Measurements from ENCODE around the gene TSPAN33.
"Not testable (repeated sequence)": the region's sequence is repeated elsewhere in the genome, so short reads cannot be mapped to it uniquely, and the experiment has no call there.

Gene TSPAN33

DNA sequence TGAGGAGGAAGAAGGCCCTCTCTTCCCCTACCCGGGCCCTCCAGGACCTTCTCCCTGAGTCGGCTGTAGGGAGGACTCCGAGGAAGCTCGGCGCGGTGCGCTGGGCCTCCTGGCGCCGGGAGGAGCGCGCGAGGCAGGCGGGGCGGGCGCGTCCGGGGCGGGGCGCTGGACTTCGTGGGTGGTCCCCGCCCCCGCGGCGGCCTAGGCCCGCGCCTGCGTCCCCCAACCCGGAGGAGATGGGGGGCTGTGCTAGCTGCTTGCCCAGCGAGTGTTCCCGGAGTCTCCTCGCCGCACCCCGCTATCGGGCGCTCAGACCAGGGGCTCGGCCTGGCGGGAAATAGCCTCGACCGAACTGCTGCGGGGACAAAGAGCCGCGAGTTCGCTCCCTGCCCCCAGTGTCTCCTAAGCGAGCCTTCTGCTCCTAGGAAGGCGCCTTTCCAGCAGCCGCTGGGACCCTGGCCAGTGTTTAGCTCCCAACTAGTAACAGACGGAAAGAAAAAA is 24.7 kb downstream of the TSPAN33 start:
- H3K9ac ChIP-seq (ENCODE audit: low read depth, low read length) = no peak overlapping the region
- no peaks in the 10 kb centered on the region for H3K36me3 ChIP-seq (ENCODE audit: insufficient read depth, low read length)
- no peaks in the 10 kb centered on the region for H3K4me1 ChIP-seq (ENCODE audit: insufficient read depth, low read length)
- H3K9me3 ChIP-seq (ENCODE audit: insufficient read depth, low read length, severe bottlenecking) = no peaks in the 10 kb centered on the region
- no peak overlapping the region for H3K27ac ChIP-seq (ENCODE audit: low read length)
- TF ChIP-seq, protein P1, sequence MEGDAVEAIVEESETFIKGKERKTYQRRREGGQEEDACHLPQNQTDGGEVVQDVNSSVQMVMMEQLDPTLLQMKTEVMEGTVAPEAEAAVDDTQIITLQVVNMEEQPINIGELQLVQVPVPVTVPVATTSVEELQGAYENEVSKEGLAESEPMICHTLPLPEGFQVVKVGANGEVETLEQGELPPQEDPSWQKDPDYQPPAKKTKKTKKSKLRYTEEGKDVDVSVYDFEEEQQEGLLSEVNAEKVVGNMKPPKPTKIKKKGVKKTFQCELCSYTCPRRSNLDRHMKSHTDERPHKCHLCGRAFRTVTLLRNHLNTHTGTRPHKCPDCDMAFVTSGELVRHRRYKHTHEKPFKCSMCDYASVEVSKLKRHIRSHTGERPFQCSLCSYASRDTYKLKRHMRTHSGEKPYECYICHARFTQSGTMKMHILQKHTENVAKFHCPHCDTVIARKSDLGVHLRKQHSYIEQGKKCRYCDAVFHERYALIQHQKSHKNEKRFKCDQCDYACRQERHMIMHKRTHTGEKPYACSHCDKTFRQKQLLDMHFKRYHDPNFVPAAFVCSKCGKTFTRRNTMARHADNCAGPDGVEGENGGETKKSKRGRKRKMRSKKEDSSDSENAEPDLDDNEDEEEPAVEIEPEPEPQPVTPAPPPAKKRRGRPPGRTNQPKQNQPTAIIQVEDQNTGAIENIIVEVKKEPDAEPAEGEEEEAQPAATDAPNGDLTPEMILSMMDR (IDR thresholded peaks at IDR 0.05; ENCODE audit: borderline replicate concordance, extremely low read depth, low read length, poor library complexity, severe bottlenecking) = no peak
- no peak for TF ChIP-seq EZH2 (IDR thresholded peaks at IDR 0.05; ENCODE audit: borderline replicate concordance, low read depth, low read length, severe bottlenecking)
- no peaks in the 10 kb centered on the region for H3K79me2 ChIP-seq (ENCODE audit: insufficient read depth, low read length)
- no peaks in the 10 kb centered on the region for H3K27me3 ChIP-seq (ENCODE audit: insufficient read depth, low read length, poor library complexity)
- no peak overlapping the region for H3K4me3 ChIP-seq (ENCODE audit: low read depth in 1 of 2, low read length in 2 of 2)
- ATAC-seq (ENCODE audit: insufficient read depth, low read depth) = no peak
- no peak overlapping the region for H3K4me2 ChIP-seq (ENCODE audit: insufficient read depth, low read length)
- no peaks in the 10 kb centered on the region for H4K20me1 ChIP-seq (ENCODE audit: insufficient read depth, low read length)
- DNase-seq = no peak
- H2AFZ ChIP-seq (ENCODE audit: low read depth, low read length) = no peak overlapping the region

DNA sequence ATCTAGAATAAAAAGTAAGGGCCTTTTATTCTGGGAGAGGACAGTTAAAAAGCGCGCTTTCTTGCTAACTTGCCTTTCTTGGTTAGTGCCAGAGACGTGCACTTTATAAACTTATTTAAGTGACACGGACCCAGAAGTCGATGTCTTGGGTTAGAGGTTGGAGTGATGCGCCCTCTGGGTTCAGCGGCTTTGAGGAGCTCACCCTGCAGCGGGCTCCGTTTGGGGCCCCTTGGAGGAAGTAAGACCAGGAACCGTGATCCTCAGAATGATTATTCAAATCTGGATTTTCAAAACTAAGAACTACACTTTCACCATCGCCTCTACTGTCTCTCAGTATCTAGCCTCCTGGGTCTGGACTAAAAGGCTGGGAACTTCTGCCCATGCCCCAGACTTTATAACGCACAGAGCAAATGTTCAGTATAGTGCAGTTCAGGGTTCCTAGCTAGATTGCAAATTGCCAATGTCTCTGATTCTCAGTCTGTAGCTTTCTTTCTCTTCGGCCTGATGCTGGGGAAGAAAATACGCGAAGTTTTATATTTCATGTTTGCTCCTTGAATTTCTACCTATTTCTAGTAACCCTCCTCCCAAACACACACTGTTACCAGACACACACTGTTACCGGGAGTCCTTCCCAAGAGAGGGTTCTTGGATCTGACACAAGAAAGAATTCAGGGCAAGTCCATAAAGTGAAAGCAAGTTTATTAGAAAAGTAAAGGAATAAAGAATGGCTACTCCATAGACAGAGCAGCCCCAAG is 25.4 kb downstream of the TSPAN33 start:
- Histone ChIP-seq H4K20me1 (ENCODE audit: insufficient read depth, low read length) (no peaks in the 10 kb centered on the region), H3K79me2 (ENCODE audit: insufficient read depth, low read length) (no peaks in the 10 kb centered on the region), H2AFZ (ENCODE audit: low read depth, low read length) (no peak overlapping the region), H3K4me1 (ENCODE audit: insufficient read depth, low read length) (no peaks in the 10 kb centered on the region), H3K36me3 (ENCODE audit: insufficient read depth, low read length) (no peaks in the 10 kb centered on the region), H3K27ac (ENCODE audit: low read length) (no peak overlapping the region), H3K9ac (ENCODE audit: low read depth, low read length) (no peak overlapping the region), H3K4me3 (ENCODE audit: low read depth in 1 of 2, low read length in 2 of 2) (no peak overlapping the region), H3K9me3 (ENCODE audit: insufficient read depth, low read length, severe bottlenecking) (no peaks in the 10 kb centered on the region), H3K27me3 (ENCODE audit: insufficient read depth, low read length, poor library complexity) (no peaks in the 10 kb centered on the region), H3K4me2 (ENCODE audit: insufficient read depth, low read length) (no peak overlapping the region)
- DNase-seq (no peak), ATAC-seq (ENCODE audit: insufficient read depth, low read depth) (no peak)
- TF ChIP-seq EZH2 (IDR thresholded peaks at IDR 0.05; ENCODE audit: borderline replicate concordance, low read depth, low read length, severe bottlenecking) = no peak
- TF ChIP-seq, protein P1 (IDR thresholded peaks at IDR 0.05; ENCODE audit: borderline replicate concordance, extremely low read depth, low read length, poor library complexity, severe bottlenecking) = no peak

DNA sequence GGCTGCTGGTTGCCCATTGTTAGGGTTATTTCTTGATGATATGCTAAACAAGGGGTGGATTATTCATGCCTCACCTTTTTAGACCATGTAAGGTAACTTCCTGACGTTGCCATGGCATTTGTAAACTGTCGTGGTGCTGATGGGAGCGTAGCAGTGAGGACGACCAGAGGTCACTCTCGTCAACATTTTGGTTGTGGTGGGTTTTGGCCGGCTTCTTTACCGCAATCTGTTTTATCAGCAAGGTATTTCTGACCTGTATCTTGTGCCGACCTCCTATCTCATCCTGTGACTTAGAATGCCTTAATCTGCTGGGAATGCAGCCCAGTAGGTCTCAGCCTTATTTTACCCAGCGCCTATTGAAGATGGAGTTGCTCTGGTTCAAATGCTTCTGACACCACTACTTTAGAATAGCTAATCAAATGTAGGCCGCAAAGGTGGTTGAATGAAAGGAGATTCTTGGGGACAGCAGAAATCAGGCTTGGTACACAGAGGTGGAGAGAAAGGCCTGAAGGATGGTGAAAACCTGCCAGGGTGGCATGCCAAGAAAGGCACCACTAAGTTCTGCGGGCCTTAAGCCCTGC is 26.0 kb downstream of the TSPAN33 start:
- Histone ChIP-seq H3K4me1 (ENCODE audit: insufficient read depth, low read length) (no peaks in the 10 kb centered on the region), H3K79me2 (ENCODE audit: insufficient read depth, low read length) (no peaks in the 10 kb centered on the region), H4K20me1 (ENCODE audit: insufficient read depth, low read length) (no peaks in the 10 kb centered on the region), H3K9ac (ENCODE audit: low read depth, low read length) (no peak overlapping the region), H3K27me3 (ENCODE audit: insufficient read depth, low read length, poor library complexity) (no peaks in the 10 kb centered on the region), H3K27ac (ENCODE audit: low read length) (no peak overlapping the region), H3K9me3 (ENCODE audit: insufficient read depth, low read length, severe bottlenecking) (no peaks in the 10 kb centered on the region), H3K36me3 (ENCODE audit: insufficient read depth, low read length) (no peaks in the 10 kb centered on the region), H3K4me2 (ENCODE audit: insufficient read depth, low read length) (no peak overlapping the region), H2AFZ (ENCODE audit: low read depth, low read length) (no peak overlapping the region), H3K4me3 (ENCODE audit: low read depth in 1 of 2, low read length in 2 of 2) (no peak overlapping the region)
- no peak for TF ChIP-seq EZH2 (IDR thresholded peaks at IDR 0.05; ENCODE audit: borderline replicate concordance, low read depth, low read length, severe bottlenecking)
- TF ChIP-seq, protein P1 (IDR thresholded peaks at IDR 0.05; ENCODE audit: borderline replicate concordance, extremely low read depth, low read length, poor library complexity, severe bottlenecking) = no peak
- no peak for ATAC-seq (ENCODE audit: insufficient read depth, low read depth)
- no peak for DNase-seq

DNA sequence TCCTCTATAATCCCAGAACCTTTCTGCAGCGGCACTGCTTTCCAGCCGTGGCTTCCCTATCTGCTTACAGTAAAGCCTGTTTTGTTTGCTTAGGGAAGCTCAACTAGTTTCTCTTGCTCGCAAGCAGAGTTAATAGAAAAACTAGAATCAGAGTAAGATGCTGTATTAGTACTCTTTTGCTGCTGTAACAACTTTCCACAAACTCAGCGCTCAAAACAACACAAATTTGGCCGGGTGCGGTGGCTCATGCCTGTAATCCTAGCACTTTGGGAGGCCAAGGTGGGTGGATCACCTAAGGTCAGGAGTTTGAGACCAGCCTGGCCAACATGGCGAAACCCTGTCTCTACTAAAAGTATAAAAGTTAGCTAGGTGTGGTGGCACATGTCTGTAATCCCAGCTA is 29.4 kb downstream of the TSPAN33 start:
- H3K9ac ChIP-seq (ENCODE audit: low read depth, low read length); H3K27ac ChIP-seq (ENCODE audit: low read length); H3K4me3 ChIP-seq (ENCODE audit: low read depth in 1 of 2, low read length in 2 of 2); H2AFZ ChIP-seq (ENCODE audit: low read depth, low read length); H3K4me2 ChIP-seq (ENCODE audit: insufficient read depth, low read length); ATAC-seq (ENCODE audit: insufficient read depth, low read depth); H4K20me1 ChIP-seq (ENCODE audit: insufficient read depth, low read length); DNase-seq; H3K4me1 ChIP-seq (ENCODE audit: insufficient read depth, low read length); H3K36me3 ChIP-seq (ENCODE audit: insufficient read depth, low read length); H3K27me3 ChIP-seq (ENCODE audit: insufficient read depth, low read length, poor library complexity); H3K9me3 ChIP-seq (ENCODE audit: insufficient read depth, low read length, severe bottlenecking); H3K79me2 ChIP-seq (ENCODE audit: insufficient read depth, low read length): not testable (repeated sequence)
